KMS-11 (cell line): ENCODE data around the gene HERPUD2.

ENCODE experiments used
- H2AFZ ChIP-seq: fragments of 200-600 bp; sonication (generic); 2 replicates; pipeline ENCODE4 v1.6.1; 2016; ENCODE audit warnings: antibody characterized with exemption, mixed run types, low read depth
- H3K27ac ChIP-seq: fragments of 200-600 bp; sonication (generic); 2 replicates; pipeline ENCODE4 v1.6.1; 2016; ENCODE audit warnings: mild to moderate bottlenecking, mixed run types
- H3K27me3 ChIP-seq: fragments of 200-600 bp; sonication (generic); 2 replicates; pipeline ENCODE4 v1.6.1; 2017; ENCODE audit warnings: mild to moderate bottlenecking, low read depth, mixed run types, moderate library complexity; ENCODE audit not compliant: insufficient read depth
- H3K36me3 ChIP-seq: fragments of 200-600 bp; sonication (generic); 2 replicates; pipeline ENCODE4 v1.6.1; 2017; ENCODE audit warnings: mild to moderate bottlenecking, mixed run types; ENCODE audit not compliant: insufficient read depth
- H3K4me1 ChIP-seq: fragments of 200-600 bp; sonication (generic); 2 replicates; pipeline ENCODE4 v1.6.1; 2016; ENCODE audit warnings: mild to moderate bottlenecking, low read depth, mixed run types; ENCODE audit not compliant: poor library complexity, severe bottlenecking
- H3K4me2 ChIP-seq: fragments of 200-600 bp; sonication (generic); 2 replicates; pipeline ENCODE4 v1.7.0; 2016; ENCODE audit warnings: mild to moderate bottlenecking, mixed run types
- H3K4me3 ChIP-seq: fragments of 200-600 bp; sonication (generic); IDR thresholded peaks from 2 replicates; pipeline ENCODE4 v1.6.1; 2017; ENCODE audit warnings: low read depth, low read length, mixed read lengths; ENCODE audit not compliant: insufficient read depth
- H3K79me2 ChIP-seq: fragments of 200-600 bp; sonication (generic); 2 replicates; pipeline ENCODE4 v1.6.1; 2016; ENCODE audit warnings: low read depth, mixed run types; ENCODE audit not compliant: insufficient read depth
- H3K9ac ChIP-seq: fragments of 200-600 bp; sonication (generic); 2 replicates; pipeline ENCODE4 v1.6.1; 2016; ENCODE audit warnings: mild to moderate bottlenecking, mixed run types
- H4K20me1 ChIP-seq: fragments of 200-600 bp; sonication (generic); 2 replicates; pipeline ENCODE4 v1.6.1; 2016; ENCODE audit warnings: mild to moderate bottlenecking, mixed run types; ENCODE audit not compliant: insufficient read depth
- CTCF ChIP-seq: fragments of 200-600 bp; sonication (generic); conservative IDR thresholded peaks from 2 replicates; pipeline ENCODE4 v1.6.1; 2017; ENCODE audit warnings: low read depth, mild to moderate bottlenecking, antibody characterized with exemption, low read length, moderate library complexity, mixed read lengths

Gene HERPUD2

GRCh38 chr7:35734001-35734483 is 39.1 kb upstream of the HERPUD2 start:
- H3K4me1 ChIP-seq, result peaks cover 21% of the 10 kb centered on the region

GRCh38 chr7:35731349-35731748 is 36.4 kb upstream of the HERPUD2 start:
- H3K27ac ChIP-seq, result no peak overlapping the region
- H3K27me3 ChIP-seq, result no peaks in the 10 kb centered on the region
- H4K20me1 ChIP-seq, result no peaks in the 10 kb centered on the region
- no peak for TF ChIP-seq CTCF
- no peak overlapping the region for H3K9ac ChIP-seq
- H3K4me3 ChIP-seq, result no peak overlapping the region
- no peaks in the 10 kb centered on the region for H3K36me3 ChIP-seq
- no peak overlapping the region for H2AFZ ChIP-seq
- H3K4me2 ChIP-seq, result no peak overlapping the region
- H3K4me1 ChIP-seq, result peaks cover 32% of the 10 kb centered on the region
- H3K79me2 ChIP-seq, result no peaks in the 10 kb centered on the region

More at GRCh38 chr7:35734001-35734483, 39.1 kb upstream of the HERPUD2 start:
- Histone ChIP-seq H3K4me2 (no peak overlapping the region), H3K27ac (no peak overlapping the region), H2AFZ (no peak overlapping the region), H3K79me2 (no peaks in the 10 kb centered on the region), H3K4me3 (no peak overlapping the region), H4K20me1 (no peaks in the 10 kb centered on the region), H3K9ac (no peak overlapping the region), H3K36me3 (no peaks in the 10 kb centered on the region), H3K27me3 (no peaks in the 10 kb centered on the region)
- TF ChIP-seq CTCF, result no peak

GRCh38 chr7:35729061-35729783 is 34.3 kb upstream of the HERPUD2 start:
- no peak for TF ChIP-seq CTCF
- Histone ChIP-seq H3K9ac (no peak overlapping the region), H2AFZ (no peak overlapping the region), H3K79me2 (no peaks in the 10 kb centered on the region), H3K4me3 (no peak overlapping the region), H3K27me3 (no peaks in the 10 kb centered on the region), H3K36me3 (no peaks in the 10 kb centered on the region), H3K4me2 (no peak overlapping the region), H3K27ac (no peak overlapping the region), H4K20me1 (no peaks in the 10 kb centered on the region), H3K4me1 (peaks cover 48% of the 10 kb centered on the region)

DNA sequence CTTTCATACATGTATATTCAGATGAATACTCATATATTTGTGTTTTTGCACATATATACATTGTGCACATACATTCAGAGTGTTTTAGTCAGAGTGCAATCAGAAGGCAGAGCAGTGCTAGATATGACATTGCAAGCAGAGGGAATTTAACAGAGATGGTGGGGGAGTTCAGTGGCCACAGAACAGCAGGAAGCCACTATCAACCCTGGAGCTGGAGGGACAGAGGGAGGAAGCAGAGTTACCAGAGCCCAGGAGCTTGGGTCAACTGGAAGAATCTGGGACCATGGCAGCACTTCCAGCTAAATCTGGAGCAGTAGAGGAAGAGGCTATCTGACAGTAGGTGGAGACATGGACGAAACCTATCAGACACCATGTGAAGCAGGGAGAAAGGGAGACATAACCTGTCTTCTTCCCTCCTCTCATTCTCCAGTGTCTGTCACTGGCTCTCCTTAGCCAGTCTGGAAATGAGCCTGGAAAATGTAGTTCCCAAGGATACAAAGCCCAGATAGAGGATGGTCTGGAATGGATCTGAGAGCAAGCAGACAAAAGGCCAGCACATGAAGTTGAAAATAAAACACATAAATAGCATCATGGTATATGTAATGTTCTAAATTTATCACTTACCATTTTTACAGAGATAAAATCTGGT is 33.6 kb upstream of the HERPUD2 start:
- Histone ChIP-seq H3K4me3 (no peak overlapping the region), H3K4me1 (peaks cover 55% of the 10 kb centered on the region), H3K27me3 (no peaks in the 10 kb centered on the region), H3K36me3 (no peaks in the 10 kb centered on the region), H3K4me2 (no peak overlapping the region), H3K9ac (no peak overlapping the region), H3K27ac (no peak overlapping the region), H3K79me2 (no peaks in the 10 kb centered on the region), H2AFZ (no peak overlapping the region), H4K20me1 (no peaks in the 10 kb centered on the region)
- no peak for TF ChIP-seq CTCF
